GM13977 (cell line): ENCODE measurements around the gene TRMT112.

Experiments used
- DNase-seq: peaks from one replicate; pipeline ENCODE4 v3.0.0; 2012; ENCODE audit warnings: low spot score
- CTCF ChIP-seq: IDR thresholded peaks from 2 replicates; pipeline ENCODE4 v1.5.1; 2012; ENCODE audit warnings: mild to moderate bottlenecking, control low read depth; ENCODE audit not compliant: insufficient read depth; ENCODE audit errors: extremely low read depth, missing control alignments
- in situ Hi-C: fragments of 300-500 bp; cut with MboI; formaldehyde crosslinking; loops from one replicate; pipeline ENCODE4 v1.12.0; 2022; ENCODE audit warnings: low sequenced_read_pairs, low pct_unique_long_range_greater_than_20kb, mixed read lengths, inconsistent platforms; ENCODE audit not compliant: unreplicated experiment

TRMT112 gene

DNA sequence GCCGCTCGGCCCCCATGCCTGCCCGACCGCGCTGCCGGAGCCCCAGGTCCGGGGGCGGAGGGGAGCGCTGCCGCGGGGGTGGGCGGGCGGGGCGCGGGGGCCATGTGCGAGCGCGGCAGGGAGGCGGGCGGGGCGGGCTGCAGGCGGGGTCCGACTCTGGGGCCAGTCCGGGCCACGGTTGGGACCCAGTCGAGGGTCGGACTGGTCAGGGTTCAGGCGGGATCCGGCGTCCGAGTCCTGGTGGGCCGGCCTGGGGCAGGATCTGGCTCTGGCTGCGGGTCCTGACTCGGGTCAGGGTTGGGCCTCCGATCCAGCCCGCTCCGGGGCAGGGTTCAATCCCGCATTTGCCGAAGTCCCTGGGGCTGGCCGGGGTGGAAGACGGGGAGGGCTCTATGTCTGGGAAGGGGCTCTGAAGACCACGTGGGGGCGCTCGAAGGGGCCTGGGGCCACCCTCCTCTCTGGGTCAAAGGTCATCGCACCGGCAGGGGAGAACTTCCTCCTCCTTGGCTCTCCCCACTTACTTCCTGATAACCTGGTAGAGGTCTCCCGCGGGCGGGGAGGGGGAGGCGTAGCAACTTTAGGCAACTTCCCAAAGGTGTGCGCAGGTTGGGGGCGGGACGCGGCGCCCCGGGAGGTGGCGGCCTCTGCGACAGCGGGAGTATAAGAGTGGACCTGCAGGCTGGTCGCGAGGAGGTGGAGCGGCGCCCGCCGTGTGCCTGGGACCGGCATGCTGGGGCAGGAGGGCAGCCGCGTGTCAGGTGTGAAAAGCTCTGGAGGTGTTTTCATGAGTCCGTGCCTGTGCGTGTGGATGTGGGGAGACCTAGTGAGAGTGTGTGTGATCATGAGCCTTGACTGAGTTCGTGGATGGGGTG is 11.4 kb downstream of the TRMT112 start:
- peak; percentile 57 for DNase-seq
- peak; percentile 60 for TF ChIP-seq CTCF
- in situ Hi-C loops: no loop called here

- DNase-seq: peak; percentile 100
- in situ Hi-C loops: no loop called here
- TF ChIP-seq CTCF: no peak
Measured at GRCh38 chr11:64305075-64305690, 12.2 kb downstream of the TRMT112 start, which contains the start of gene ESRRA. Gene ESRRA (plus strand): TSS chr11:64305524. CDS start chr11:64307180, 1,656 bp downstream.

DNA sequence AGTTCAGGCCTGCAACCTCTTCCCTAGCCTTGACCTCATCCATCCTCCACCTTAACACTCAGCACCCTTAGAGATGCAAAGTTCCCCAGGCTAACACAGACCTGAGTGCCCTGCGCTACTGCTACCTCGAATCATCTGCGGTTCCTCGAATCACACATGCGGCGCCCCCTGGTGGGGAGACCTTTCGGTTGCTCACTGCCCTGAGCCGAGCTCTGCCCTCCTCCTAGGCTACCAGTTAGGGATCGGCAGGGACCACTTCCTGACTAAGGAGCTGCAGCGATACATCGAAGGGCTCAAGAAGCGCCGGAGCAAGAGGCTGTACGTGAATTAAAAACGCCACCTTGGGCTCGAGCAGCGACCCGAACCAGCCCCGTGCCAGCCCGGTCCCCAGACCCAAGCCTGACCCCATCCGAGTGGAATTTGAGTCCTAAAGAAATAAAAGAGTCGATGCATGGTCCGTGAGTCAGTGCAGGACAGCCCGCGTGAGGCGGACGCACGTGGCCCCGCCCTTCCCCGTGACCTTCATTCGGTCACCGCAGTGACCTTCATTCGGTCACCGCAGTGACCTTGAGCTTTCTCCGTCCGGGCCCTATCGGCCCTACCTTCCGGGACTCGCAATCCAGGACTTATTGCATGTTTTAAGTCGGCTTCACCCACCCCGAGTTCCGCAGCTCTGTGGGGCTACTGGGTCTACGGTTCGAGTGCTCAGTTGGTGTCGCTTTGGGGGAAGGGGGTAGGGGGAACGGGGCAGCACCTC is 12.9 kb downstream of the TRMT112 start:
- in situ Hi-C loops: no loop called here
- DNase-seq: peak; percentile 88
- peak; percentile 93 for TF ChIP-seq CTCF

DNA sequence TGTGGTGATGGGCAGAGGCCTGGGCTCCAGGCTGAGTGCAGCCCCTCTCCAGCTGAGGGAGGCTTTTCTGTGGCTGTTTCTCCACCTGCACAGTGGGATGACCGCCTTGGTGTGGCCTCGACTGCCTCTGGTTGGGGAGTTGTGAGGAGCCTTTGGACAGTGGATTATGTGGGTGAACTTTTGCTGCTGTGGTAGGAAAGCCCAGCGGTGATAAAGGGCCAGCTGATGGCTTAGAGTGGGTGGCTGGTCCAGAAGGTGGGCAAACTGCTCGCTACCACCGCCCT is 13.4 kb downstream of the TRMT112 start:
- TF ChIP-seq CTCF: no peak
- in situ Hi-C loops: no loop called here
- no peak for DNase-seq

DNA sequence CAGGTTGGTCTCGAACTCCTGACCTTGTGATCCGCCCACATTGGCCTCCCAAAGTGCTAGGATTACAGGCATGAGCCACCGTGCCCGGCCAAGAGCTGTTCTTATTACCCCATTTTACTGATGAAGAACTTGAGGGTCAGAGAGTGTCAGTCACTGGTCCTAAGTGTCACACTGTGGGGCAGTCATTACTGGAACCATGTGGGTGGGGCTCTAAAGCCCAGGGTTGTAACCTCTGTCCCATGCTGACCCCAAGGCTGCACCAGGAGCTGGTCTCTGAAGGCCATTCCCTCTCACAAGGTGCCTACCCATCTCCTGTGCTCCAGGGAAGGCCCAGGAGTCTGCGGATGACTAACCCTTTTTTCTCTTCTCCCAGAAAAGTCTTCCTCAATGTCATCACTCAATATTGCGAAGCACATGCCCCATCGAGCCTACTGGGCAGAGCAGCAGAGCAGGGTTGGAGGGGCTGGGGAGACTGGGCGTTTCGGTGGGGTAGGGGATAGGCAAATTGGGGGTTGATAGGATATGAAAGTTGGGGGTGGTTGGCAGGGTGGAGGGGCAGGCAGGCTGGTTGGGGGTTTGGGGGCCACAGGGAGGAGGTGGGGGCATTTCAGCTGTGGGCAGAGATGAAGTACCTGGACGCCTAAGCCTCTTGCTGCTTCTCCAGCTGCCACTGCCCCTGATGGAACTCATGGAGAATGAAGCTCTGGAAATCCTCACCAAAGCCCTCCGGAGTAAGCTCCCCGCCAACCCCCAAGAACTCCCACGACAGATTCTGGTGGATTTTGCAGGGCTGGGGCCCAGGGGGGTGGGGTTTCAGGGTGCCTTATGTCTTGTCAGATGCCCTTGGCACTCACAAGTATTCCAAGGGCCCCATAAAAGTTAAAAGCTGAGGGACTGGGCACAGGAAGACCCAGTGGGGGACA is 14.0 kb downstream of the TRMT112 start:
- DNase-seq: no peak
- TF ChIP-seq CTCF: no peak
- in situ Hi-C loops: no loop called here
